Measurements from ENCODE around the gene SHROOM3. TPM values are rescaled to one million over a fixed set of nuclear protein-coding genes. Genes with fewer than 3 reads are reported as not detected.

Gene SHROOM3
- total and polyA plus RNA-seq, 2 of the 13 experiments (the other 11 are each of a cell fraction or from before 2014, with no cell fraction given) = 0.01 TPM; not detected in 1

DNA sequence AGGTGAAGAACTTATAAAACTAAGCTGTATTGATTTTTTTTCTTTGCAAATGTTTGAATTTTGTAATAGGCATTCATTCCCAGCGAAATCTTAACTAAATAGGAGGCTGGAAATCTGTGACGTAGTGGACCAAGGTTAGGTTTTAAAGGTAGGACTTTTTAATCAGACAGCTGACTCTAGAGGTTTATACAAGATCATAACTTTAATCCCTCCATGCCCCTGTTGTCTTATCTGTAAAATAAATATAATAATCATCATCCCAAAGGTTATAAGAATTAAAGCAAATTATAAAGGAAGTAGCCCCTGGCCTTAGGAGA is 101.3 kb downstream of the SHROOM3 start (continued):
- TF ChIP-seq, protein P1, sequence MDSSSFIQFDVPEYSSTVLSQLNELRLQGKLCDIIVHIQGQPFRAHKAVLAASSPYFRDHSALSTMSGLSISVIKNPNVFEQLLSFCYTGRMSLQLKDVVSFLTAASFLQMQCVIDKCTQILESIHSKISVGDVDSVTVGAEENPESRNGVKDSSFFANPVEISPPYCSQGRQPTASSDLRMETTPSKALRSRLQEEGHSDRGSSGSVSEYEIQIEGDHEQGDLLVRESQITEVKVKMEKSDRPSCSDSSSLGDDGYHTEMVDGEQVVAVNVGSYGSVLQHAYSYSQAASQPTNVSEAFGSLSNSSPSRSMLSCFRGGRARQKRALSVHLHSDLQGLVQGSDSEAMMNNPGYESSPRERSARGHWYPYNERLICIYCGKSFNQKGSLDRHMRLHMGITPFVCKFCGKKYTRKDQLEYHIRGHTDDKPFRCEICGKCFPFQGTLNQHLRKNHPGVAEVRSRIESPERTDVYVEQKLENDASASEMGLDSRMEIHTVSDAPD (CRISPR knock-in tag; IDR thresholded peaks at IDR 0.05) = no peak
- no peak for TF ChIP-seq PRPF4 (IDR thresholded peaks at IDR 0.05; ENCODE audit: low read depth, low read length, poor library complexity, severe bottlenecking)

- BruUV-seq (replicated peaks) = no TSS peak
- no peaks in the 10 kb centered on the region for H3K4me1 ChIP-seq (ENCODE audit: insufficient read depth, low read length)
- no peak overlapping the region for H2AFZ ChIP-seq (ENCODE audit: low read length)
- FAIRE-seq (no peak), ATAC-seq (no peak), DNase-seq (ENCODE audit: low spot score) (no peak)
- intact Hi-C loops (cut with micrococcal nuclease; ENCODE audit: unreplicated experiment) (no loop called here), in situ Hi-C loops (cut with HindIII; ENCODE audit: extremely low pct_ligation_motif_present, low pct_unique_long_range_greater_than_20kb) (no loop called here)
- H3K9ac ChIP-seq (ENCODE audit: insufficient read depth, low read depth, low read length) = no peak overlapping the region
- no peak overlapping the region for H3K27ac ChIP-seq (ENCODE audit: extremely low read length, insufficient read depth, low read length)
- no peak overlapping the region for H3K4me3 ChIP-seq (replicated peaks in 1 of 3; ENCODE audit: insufficient read depth in 1 of 3, low read depth in 2 of 3, low read length in 3 of 3)
- no peaks in the 10 kb centered on the region for H3K36me3 ChIP-seq (replicated peaks in 1 of 2; ENCODE audit: control insufficient read depth in 1 of 2, insufficient read depth in 2 of 2, low read length in 2 of 2)
- no peaks in the 10 kb centered on the region for H3K79me2 ChIP-seq (ENCODE audit: insufficient read depth, low read length)
- CTCF ChIA-PET (ENCODE audit: low intra/inter-chr PET ratio, low total read pairs) = no interaction called here
- no peaks in the 10 kb centered on the region for H3K9me3 ChIP-seq (ENCODE audit: low read length)
- POLR2A ChIA-PET = no interaction called here
- H3K4me2 ChIP-seq (ENCODE audit: low read depth, low read length) = no peak overlapping the region
- H4K20me1 ChIP-seq (ENCODE audit: insufficient read depth, low read length) = no peaks in the 10 kb centered on the region
- no peaks in the 10 kb centered on the region; a peak in 1 of 5 replicates for H3K27me3 ChIP-seq (ENCODE audit: control insufficient read depth in 1 of 2, insufficient read depth in 2 of 2, low read length in 2 of 2)
- TF ChIP-seq ZSCAN29 (CRISPR knock-in tag; conservative IDR thresholded peaks at IDR 0.05) (no peak), CBFB (CRISPR knock-in tag; IDR thresholded peaks at IDR 0.05) (no peak), POLR2G (IDR thresholded peaks at IDR 0.05; ENCODE audit: low read depth, low read length) (no peak), SRSF4 (IDR thresholded peaks at IDR 0.05; ENCODE audit: low read depth, low read length, poor library complexity, severe bottlenecking) (no peak), ZNF441 (CRISPR knock-in tag; IDR thresholded peaks at IDR 0.05; ENCODE audit: borderline replicate concordance) (no peak), TOE1 (CRISPR knock-in tag; IDR thresholded peaks at IDR 0.05) (no peak), ZNF703 (CRISPR knock-in tag; IDR thresholded peaks at IDR 0.05; ENCODE audit: borderline replicate concordance) (no peak), ZNF337 (CRISPR knock-in tag; IDR thresholded peaks at IDR 0.05; ENCODE audit: borderline replicate concordance, low read depth) (no peak), ATF1 (CRISPR knock-in tag; IDR thresholded peaks at IDR 0.05) (no peak), MAFG (CRISPR knock-in tag; IDR thresholded peaks at IDR 0.05) (no peak), HDAC6 (IDR thresholded peaks at IDR 0.05; ENCODE audit: low read depth, low read length) (no peak), SATB2 (CRISPR knock-in tag; IDR thresholded peaks at IDR 0.05) (no peak), BORCS8-MEF2B (CRISPR knock-in tag; IDR thresholded peaks at IDR 0.05) (no peak), MAFF (IDR thresholded peaks at IDR 0.05; ENCODE audit: low read depth, low read length) (no peak), KDM3A (CRISPR knock-in tag; IDR thresholded peaks at IDR 0.05; ENCODE audit: low read depth) (no peak)
- TF ChIP-seq, protein P2, sequence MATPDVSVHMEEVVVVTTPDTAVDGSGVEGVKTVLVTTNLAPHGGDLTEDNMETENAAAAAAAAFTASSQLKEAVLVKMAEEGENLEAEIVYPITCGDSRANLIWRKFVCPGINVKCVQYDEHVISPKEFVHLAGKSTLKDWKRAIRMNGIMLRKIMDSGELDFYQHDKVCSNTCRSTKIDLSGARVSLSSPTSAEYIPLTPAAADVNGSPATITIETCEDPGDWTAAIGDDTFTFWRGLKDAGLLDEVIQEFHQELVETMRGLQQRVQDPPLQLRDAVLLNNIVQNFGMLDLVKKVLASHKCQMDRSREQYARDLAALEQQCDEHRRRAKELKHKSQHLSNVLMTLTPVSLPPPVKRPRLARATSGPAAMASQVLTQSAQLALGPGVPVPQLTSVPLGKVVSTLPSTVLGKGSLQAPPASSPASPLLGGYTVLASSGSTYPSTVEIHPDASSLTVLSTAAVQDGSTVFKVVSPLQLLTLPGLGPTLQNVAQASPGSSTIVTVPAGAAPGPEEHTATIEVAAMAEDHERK (CRISPR knock-in tag; IDR thresholded peaks at IDR 0.05; ENCODE audit: low read depth) = no peak
Measured at GRCh38 chr4:76538296-76538695, 103.3 kb downstream of the SHROOM3 start.

Data from HepG2 (cell line).